HG02973 (cell line): Measurements from ENCODE around the gene CARS1.
"Not testable (repeated sequence)": the region's sequence is repeated elsewhere in the genome, so short reads cannot be mapped to it uniquely, and the experiment has no call there.

Experiments used
- ATAC-seq: cut with Tn5 transposase; IDR thresholded peaks from one replicate; pipeline ENCODE4 v1.9.1; 2021; ENCODE audit warnings: moderate library complexity; ENCODE audit not compliant: unreplicated experiment

The CARS1 gene

DNA sequence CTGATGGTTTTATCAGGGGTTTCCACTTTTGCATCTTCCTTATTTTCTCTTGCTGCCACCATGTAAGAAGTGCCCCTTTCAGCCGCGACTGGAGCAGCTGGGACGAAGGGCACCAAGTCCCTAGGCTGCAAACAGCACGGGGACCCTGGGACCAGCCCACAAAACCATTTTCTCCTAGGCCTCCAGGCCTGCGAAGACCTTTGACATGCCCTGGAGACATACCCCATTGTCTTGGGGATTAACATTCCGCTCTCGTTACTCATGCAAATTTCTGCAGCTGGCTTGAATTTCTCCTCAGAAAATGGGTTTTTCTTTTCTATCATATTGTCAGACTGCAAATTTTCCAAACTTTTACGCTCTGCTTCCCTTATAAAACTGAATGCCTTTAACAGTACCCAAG lies 6.7 kb upstream of the CARS1 start:
- not testable (repeated sequence) for ATAC-seq

DNA sequence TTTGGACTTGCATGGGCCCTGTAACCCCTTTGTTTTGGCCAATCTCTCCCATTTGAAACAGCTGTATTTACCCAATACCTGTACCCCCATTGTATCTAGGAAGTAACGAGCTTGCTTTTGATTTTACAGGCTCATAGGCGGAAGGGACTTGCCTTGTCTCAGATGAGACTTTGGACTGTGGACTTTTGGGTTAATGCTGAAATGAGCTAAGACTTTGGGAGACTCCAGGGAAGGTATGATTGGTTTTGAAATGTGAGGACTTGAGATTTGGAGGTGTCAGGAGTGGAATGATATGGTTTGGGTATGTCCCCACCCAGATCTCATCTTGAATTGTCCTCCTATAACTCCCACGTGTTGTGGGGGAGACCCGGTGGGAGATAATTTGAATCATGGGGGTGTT lies 6.2 kb upstream of the CARS1 start:
- ATAC-seq = not testable (repeated sequence)

GRCh38 chr11:3060436-3061025 lies 3.3 kb upstream of the CARS1 start:
- ATAC-seq = no peak

DNA sequence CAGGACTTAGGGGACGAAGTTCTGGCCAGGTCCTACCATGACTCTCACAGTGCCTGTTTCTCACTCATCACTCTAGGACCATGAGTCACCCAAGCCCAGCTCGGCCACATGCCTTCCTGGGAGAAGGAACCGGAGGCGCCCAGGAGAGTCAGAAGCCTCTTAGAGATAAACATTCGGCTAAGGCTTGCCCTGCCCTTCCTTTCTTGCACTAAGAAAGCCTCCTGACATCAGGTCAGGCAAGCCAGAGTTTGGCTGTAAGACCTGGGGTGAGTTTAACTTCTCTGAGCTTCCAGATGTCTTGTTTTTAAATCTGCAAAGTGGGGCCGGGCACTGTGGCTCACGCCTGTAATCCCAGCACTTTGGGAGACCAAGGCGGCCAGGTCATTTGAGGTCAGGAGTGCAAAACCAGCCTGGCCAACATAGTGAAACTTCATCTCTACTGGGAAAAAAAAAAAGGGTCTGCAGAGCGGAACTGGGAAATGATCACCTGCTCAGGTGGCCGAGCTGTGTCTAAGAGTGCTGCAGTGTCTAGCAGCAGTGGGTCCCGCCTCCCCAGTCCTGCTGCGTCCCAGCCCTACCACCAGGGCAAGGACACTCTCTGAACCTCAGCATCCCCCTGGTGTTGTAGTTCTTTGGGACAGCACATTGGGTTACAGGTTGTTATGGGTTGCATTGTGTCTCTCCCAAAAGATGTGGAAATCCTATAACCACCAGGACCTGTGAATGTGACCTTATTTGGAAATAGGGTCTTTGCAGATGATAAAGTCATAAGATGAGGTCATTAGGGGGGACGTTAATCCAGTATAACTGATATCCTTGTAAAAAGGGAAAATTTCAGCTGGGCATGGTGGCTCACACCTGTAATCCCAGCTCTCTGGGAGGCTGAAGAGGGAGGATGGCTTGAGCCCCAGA lies 1.8 kb upstream of the CARS1 start:
- no peak for ATAC-seq

GRCh38 chr11:3056296-3057068 lies 741 bp downstream of the CARS1 start:
- ATAC-seq = peak; percentile 11

- no peak for ATAC-seq
Measured at GRCh38 chr11:3055891-3056290, 1.3 kb downstream of the CARS1 start.

- no peak for ATAC-seq
Measured at GRCh38 chr11:3052567-3052966, 4.7 kb downstream of the CARS1 start.

GRCh38 chr11:3052109-3052479 lies 5.1 kb downstream of the CARS1 start:
- ATAC-seq = no peak

DNA sequence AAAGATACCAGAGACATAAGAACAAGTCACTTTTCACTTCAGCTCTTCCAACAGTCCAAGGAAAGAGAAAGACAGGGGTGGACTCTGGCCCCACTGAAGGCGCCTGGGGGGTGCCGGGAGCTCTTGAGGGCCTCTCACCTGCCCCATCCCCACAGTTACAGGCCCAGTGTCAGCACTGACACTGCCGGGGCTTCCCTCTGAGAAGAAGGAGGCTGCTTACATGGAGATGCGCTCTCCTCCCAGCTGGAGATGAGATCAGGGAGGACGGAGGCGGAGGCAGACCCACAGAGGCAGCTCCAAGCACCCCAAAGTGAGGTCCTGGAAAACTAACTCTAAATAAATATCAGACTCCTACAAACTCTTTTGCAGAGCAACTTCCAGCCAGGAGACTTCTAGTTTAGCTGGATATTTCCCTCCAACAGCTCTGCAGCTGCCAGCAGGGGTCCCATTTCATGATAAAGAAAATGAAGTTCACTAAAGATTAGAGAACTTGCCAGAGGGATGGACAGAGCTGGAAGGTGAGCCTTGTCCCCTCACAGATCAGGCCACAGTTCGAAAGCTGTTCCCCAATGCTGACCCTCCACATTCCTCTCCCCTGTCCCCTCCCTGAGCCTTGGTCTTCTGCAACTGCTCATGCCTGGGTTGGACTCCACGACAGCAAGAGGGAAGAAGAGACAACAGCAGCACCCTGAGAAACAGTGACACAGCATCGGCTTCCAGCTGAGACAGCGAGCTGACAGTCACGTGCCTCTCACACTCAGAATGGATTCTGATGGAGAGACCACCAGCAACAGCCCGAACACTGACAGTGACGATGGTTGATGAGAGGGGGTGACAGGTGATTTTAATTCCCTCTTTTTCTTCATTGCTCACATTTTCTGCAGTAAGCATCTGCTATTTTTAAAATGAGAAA lies 5.8 kb downstream of the CARS1 start:
- no peak for ATAC-seq

GRCh38 chr11:3050386-3051195 lies 6.6 kb downstream of the CARS1 start:
- ATAC-seq = no peak

GRCh38 chr11:3049430-3050243 lies 7.6 kb downstream of the CARS1 start:
- ATAC-seq = peak; percentile 87

- ATAC-seq = no peak
Measured at GRCh38 chr11:3047637-3048036, 9.6 kb downstream of the CARS1 start.

- no peak for ATAC-seq
Measured at GRCh38 chr11:3046641-3047040, 10.6 kb downstream of the CARS1 start.

DNA sequence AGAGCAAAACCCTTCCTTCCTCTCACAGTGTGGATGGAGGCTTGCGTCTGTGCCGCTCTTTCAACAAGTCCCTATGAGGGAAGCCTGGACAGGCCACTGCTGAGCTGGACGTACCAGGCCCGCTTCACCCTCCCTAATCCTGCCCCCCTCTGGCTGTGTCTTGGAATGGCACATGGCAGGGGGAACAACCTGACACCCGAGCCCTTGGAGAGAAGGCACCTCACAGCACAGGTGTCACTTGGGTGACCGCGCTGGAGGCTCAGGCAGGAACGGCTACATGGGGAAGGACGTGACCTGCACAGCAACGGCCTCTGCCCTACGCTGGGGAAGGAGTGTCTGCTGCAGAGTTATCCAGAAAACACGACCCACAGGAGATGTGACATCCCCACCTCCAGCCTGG lies 11.0 kb downstream of the CARS1 start:
- no peak for ATAC-seq

GRCh38 chr11:3044915-3045314 lies 12.3 kb downstream of the CARS1 start:
- no peak for ATAC-seq

DNA sequence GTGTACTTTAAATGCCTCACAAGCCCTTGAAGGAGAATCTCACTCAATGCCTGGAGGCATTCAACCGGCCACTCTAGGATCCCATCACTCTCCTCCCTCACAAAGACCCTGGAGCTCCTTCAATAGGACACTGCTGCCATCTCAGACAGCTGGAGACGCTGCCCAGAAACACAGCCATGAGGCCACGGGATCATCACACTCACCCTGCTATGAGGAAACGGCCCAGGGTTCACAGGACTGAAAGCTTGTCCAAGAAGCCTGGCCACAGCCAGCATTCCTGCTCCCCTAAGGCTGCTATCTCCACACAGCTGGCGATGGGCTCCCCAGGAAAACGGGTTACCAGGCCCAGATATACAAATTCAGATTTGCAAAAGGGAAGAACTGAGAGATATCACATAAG lies 13.2 kb downstream of the CARS1 start:
- ATAC-seq = no peak

GRCh38 chr11:3043315-3043871 lies 13.8 kb downstream of the CARS1 start:
- no peak for ATAC-seq

DNA sequence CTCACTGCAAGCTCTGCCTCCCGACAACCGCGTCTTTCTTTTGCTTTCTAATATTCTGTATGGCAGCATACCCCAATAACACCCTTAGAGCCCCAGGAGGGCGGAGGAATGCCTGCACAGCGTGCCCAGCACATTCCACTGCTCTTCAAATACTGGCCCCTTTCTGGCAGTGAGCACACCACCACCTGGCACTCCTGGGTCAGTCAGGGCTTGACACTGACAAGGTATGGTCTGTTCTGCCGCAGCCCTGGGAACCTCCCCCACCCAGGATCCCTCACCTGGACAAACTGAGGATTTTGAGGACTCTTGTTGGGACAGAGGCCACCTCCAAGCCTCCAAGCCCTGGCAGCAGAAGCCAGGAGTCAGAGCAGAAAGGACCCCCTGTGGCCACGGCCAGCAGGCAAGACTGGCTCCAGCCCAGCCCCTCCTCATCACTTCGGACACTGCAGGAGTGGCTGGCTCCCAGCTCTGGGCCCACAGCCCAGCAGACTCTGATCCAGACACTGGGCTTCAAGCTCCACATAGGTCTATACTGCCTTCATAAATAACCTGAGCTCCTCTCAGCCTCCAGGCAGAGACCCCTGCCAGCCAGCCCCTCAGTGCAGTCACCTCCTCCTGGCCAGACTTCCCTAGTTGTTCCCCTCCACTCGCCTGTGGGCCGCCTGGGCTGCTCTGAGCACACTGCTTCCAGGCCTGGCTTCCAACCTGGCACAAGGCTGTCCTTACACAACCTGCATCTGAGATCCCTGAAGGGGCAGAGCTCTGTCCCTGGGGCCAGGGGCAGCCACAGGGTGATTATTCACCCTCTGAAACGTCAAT lies 14.5 kb downstream of the CARS1 start:
- ATAC-seq = no peak
